SHP77 (cell line): ENCODE measurements around the gene CINP.

Experiments used
- DNase-seq, 2 experiments: peaks; one replicate each; lab custom pipeline; 2025; lab: John Stamatoyannopoulos, UW

CINP gene

DNA sequence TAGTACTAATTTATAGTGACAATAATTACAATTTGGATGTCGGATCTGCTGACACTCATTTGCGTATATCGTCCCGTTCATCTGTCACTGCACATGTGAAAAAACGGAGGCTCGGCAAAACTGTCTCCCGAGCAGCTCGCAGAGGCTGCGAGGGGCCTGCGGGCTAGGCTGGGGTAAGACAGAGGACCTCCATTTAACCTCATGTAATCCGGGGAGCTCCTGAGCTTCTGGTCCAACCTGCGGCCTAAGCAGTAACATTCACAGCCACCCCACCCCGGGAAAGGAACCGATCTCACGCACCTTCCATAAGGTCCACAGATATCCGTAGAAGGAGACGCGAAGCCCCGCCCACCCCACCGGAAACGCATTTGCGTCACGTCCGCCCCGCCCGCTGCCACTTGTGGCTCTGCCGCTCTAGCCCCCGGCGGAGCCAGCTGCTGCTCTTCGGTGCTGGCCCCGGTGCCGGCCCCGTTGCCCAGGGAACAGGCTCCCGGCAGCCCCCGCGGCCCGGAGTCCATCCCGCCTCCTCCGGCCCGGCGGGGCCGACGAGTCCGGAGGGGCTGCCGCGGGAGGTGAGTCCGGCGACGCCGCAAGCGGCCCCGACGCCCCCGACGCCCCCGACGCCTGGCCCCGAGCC, at the start of gene CINP, which contains the start of gene TECPR2:
TSS of gene CINP (minus strand) at position 346 of the 637 bp plus-strand sequence. CDS start at position 307, 39 bp downstream.
TSS of gene TECPR2 (plus strand) at position 397 of the 637 bp plus-strand sequence. CDS start 13,781 bp downstream, outside the sequence.
- DNase-seq: peak; percentile 84 to 97

- DNase-seq: no peak
Observed at GRCh38 chr14:102408724-102409123, 46.0 kb upstream of the CINP start.

DNA sequence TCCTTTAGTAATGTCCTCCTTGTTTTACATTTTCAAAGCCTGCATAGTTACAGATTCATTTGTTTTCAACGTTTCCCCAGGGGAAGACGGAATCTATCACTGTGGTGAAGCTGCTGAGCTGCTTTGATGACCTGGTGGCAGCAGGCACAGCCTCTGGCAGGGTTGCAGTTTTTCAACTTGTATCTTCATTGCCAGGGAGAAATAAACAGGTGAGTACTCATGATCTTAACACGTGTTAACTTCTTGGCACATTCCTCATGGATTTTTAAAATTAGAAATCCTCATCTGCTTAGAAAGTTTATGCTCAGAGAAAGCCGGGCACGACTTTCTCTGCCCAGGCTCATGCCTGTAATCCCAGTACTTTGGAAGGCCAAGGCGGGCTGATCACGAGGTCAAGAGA, 44.6 kb upstream of the CINP start:
- DNase-seq: no peak

DNA sequence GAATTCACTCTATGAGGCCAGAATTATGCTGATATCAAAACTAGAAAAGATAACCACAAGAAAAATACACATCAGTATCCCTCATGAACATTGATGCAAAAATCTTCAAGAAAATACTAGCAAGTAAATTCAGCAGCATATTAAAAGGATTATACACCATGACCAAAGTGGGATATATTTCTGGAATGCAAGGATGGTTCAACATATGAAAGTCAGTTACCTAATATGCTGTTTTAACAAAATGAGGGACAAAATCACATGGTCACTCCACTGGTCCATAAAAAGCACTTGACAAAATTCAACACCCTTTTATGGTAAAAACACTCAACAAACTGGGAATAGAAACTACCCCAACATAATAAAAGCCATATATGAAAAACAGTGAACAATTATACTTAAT, 40.3 kb upstream of the CINP start:
- no peak for DNase-seq

DNA sequence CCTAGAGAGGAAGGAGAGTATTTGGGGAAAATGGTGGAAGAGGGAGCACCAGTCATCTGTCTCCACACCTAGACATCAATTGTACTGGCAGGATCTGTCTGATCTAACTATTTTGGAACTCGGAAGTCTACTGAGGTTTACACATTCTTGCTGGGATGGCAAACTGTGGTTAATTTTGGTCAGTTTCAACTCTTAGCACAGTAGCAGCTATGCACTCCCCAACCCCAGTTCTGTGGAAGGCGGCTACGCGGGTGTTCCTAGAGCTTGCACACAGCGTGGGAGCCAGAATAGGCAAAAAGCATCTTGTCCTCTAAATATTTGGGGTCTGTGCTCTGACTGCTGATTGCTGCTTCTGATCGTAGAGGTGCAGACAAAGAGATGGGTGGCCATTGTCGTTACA, 33.8 kb upstream of the CINP start:
- no peak for DNase-seq

- DNase-seq: no peak
Observed at GRCh38 chr14:102394717-102395375, 32.2 kb upstream of the CINP start.

GRCh38 chr14:102392506-102392905, 29.8 kb upstream of the CINP start:
- DNase-seq: no peak

DNA sequence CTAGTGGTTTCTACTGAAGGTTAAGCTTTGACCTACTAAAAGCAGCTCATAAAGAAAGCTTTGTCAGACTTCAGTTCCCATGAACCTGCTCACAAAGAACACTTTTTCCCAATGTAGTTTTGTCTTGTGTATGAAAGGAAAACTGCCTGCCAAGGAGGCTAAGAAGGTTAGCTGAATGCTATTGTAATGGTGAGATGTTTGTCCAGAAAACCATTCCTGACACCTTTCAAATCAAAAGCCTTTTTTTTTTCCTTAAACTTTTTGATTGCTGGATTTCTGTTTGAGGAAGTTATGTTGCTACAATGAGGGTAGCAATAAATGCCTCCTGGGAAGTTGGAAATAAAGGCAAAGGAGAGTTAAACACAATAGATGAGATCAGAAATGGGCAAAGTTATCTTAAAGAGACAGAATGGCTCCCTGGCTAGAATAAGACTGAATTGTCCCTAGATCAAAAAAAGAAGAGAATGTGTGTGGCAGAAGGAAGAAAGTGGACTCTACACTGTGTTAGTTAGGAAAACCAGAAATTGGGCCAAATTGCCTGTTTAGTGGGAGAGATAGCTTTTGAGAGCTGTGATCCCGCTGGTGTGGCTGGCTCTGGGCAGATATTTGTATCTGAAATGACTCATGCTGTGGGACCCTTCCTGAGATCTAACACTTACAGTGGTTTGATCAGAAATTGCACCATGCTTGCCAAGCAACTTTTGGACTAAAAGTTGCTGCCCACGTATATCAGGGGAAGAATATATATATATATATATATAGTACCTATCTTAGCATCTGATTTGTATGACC, 27.6 kb upstream of the CINP start:
- no peak for DNase-seq

DNA sequence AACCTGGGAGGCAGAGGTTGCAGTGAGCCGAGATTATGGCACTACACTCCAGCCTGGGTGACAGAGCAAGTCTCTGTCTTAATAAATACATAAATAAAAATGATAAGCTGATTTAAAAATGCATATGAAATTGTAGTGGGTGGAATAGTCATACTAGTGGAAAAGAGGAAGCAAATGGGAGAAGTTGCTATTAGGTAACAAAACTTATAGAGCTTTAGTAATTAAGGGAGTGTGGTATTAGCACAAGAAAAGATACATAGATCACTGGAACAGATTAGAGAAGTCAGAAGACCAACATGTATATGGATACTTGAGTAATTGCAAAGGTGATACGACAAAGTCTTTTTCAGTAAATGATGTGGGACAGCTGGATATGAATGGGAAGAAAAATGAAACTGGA, 26.6 kb upstream of the CINP start:
- DNase-seq: no peak

GRCh38 chr14:102387086-102387485, 24.4 kb upstream of the CINP start:
- DNase-seq: no peak

DNA sequence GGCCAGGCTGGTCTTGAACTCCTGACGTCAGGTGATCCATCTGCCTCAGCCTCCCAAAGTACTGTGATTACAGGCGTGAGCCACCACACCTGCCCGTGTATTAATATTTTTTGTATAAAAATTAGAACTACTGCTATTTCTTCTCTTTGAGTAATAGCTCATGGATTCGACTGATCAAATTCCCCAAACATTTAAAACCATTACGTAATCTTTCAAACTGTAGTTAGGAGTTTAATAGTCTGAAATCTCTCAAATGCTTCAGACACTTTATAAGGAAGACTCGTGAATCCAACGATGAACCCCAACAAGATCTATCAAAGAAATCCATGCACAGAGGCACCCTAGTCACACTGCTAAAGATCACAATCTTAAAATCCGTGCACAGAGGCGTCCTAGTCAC, 16.1 kb upstream of the CINP start:
- no peak for DNase-seq

GRCh38 chr14:102377696-102378095, 15.0 kb upstream of the CINP start:
- no peak for DNase-seq

DNA sequence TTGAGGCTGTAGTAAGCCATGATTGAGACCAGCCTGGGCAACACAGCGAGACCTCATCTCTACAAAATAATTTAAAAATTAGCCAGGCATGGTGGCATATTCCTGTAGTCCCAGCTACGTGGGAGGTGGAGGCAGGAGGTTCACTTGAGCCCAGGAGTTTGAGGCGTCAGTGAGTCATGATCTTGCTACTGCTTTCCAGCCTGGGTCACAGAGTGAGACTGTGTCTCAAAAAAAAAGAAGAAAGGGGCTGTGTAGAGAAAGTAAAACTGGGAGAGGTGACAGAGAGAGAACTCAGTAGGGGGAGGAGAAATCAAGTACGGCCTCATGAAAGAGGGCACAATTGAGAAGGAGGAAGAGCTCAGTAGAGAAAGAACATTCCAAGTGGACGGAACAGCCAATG, 12.4 kb upstream of the CINP start:
- DNase-seq: no peak

GRCh38 chr14:102374264-102374663, 11.6 kb upstream of the CINP start:
- DNase-seq: no peak

GRCh38 chr14:102373110-102373509, 10.4 kb upstream of the CINP start:
- no peak for DNase-seq

DNA sequence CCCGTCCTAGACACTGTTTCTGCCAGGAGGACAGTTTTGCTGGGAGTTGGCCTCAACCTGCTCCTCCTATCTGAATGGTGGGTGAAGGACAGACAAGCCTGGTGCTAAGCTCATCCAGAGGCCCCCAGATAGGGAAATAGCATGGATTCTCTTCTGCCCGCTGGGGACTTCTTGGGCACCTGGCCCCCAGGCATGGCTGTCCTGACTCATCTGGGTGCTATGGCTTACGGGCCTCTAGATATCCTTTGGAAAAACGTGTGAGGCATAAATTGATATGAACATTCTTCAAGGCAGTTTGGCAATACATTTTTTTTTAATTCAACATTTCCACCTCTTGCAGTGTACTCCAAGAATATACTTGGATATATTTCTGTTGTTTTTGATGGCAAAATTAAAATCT, 8.7 kb upstream of the CINP start:
- DNase-seq: no peak

GRCh38 chr14:102370305-102370809, 7.7 kb upstream of the CINP start:
- no peak for DNase-seq

- peak in 1 of 2 experiments; percentile 29 for DNase-seq
Observed at GRCh38 chr14:102363182-102363943, 673 bp upstream of the CINP start.

DNA sequence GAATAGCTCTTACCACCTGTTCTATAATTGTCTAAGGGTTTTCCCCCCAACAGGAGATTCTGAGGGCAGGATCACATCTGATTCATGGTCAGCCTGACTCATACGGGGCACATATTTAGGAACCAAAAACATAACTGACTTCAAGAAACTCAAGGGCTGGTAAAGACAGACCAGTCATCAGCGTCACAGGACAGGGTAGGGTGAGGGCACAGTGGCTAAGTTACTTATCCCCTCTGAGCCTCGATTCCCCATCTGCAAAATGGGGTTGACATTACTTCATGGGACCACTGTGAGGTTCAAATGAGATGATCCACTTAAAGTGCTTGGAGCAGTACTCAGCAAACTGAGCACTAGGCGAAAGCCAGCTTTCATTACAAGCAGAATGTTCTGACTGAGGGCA, 606 bp downstream of the CINP start:
- DNase-seq: no peak

- no peak for DNase-seq
Observed at GRCh38 chr14:102360388-102360787, 2.3 kb downstream of the CINP start.

DNA sequence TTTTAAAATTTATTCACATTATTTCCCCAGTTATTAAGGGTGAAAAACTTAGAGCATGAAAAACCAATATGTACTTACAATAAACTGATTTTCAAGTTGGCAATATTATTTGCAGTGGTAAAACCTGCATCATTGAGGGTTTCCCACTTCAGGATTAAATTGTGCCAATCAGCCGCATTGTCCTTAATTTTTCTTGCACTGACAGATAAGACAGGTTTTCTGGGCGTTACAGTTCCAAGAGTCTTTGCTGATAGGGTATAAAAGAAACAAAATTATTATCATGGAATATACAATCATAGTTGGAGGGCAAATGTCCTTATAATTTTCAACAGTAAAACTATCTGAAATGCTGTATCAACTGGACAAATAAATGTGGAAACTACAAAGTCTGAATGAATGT, 3.3 kb downstream of the CINP start:
- DNase-seq: no peak

DNA sequence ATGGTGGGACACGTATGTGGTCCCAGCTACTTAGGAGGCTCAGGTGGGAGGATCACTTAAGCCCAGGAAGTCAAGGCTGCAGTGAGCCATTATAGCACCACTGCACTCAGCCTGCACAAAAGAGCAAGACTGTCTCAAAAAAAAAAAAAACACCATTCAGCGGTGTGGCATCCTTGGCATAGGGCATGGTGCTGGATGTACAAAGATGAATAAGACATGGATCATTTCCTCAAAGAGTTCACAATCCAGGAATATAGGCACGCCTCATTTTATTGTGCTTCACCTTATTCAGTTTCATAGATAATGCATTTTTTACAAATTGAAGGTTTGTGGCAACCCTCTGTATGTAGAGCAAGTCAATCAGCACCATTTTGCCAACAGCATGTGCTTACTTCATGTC, 6.4 kb downstream of the CINP start:
- no peak for DNase-seq
